ENCODE data around the gene EGFL8. TPM values are rescaled to one million over a fixed set of nuclear protein-coding genes. Genes with fewer than 3 reads are reported as not detected.
"Not testable (repeated sequence)": the region's sequence is repeated elsewhere in the genome, so short reads cannot be mapped to it uniquely, and the experiment has no call there.

Gene EGFL8
- polyA plus RNA-seq, 3 donors, result 24.0 to 44.4 (median 24.3) TPM

- DNase-seq (ENCODE audit: extremely low read depth in 1 of 11, low read depth in 9 of 11, low spot score in 4 of 11), result no peak
These were observed 14.4 kb downstream of the EGFL8 start for GRCh38 chr6:32178547-32179440.

- no peak for DNase-seq (ENCODE audit: extremely low read depth in 1 of 11, low read depth in 9 of 11, low spot score in 4 of 11)
These were observed 15.5 kb downstream of the EGFL8 start for GRCh38 chr6:32179766-32180405.

- DNase-seq (ENCODE audit: extremely low read depth in 1 of 11, low read depth in 9 of 11, low spot score in 4 of 11), result no peak
These were observed 16.8 kb downstream of the EGFL8 start for GRCh38 chr6:32181148-32181702.

- no peak for DNase-seq (ENCODE audit: extremely low read depth in 1 of 11, low read depth in 9 of 11, low spot score in 4 of 11)
These were observed 17.6 kb downstream of the EGFL8 start for GRCh38 chr6:32181915-32182529.

GRCh38 chr6:32182555-32182981 lies 18.2 kb downstream of the EGFL8 start:
- no peak for DNase-seq (ENCODE audit: extremely low read depth in 1 of 11, low read depth in 9 of 11, low spot score in 4 of 11)

GRCh38 chr6:32183030-32183429 lies 18.6 kb downstream of the EGFL8 start:
- DNase-seq (ENCODE audit: extremely low read depth in 1 of 11, low read depth in 9 of 11, low spot score in 4 of 11), result no peak

GRCh38 chr6:32183483-32184083 lies 19.2 kb downstream of the EGFL8 start:
- DNase-seq (ENCODE audit: extremely low read depth in 1 of 11, low read depth in 9 of 11, low spot score in 4 of 11), result no peak

- DNase-seq (ENCODE audit: extremely low read depth in 1 of 11, low read depth in 9 of 11, low spot score in 4 of 11), result no peak
These were observed 19.8 kb downstream of the EGFL8 start, which contains the start of gene AGER for GRCh38 chr6:32184084-32184640. TSS of gene AGER (minus strand) at chr6:32184253. CDS start at chr6:32184222, 31 bp downstream.

GRCh38 chr6:32185681-32186131 lies 21.3 kb downstream of the EGFL8 start:
- DNase-seq (ENCODE audit: extremely low read depth in 1 of 11, low read depth in 9 of 11, low spot score in 4 of 11), result not testable (repeated sequence)

- DNase-seq (ENCODE audit: extremely low read depth in 1 of 11, low read depth in 9 of 11, low spot score in 4 of 11), result not testable (repeated sequence)
These were observed 21.9 kb downstream of the EGFL8 start for GRCh38 chr6:32186151-32186840.

- no peak for DNase-seq (ENCODE audit: extremely low read depth in 1 of 11, low read depth in 9 of 11, low spot score in 4 of 11)
These were observed 22.8 kb downstream of the EGFL8 start for GRCh38 chr6:32187009-32187709.

- not testable (repeated sequence) for DNase-seq (ENCODE audit: extremely low read depth in 1 of 11, low read depth in 9 of 11, low spot score in 4 of 11)
These were observed 23.5 kb downstream of the EGFL8 start for GRCh38 chr6:32187725-32188380.

- no peak for DNase-seq (ENCODE audit: extremely low read depth in 1 of 11, low read depth in 9 of 11, low spot score in 4 of 11)
These were observed 24.1 kb downstream of the EGFL8 start for GRCh38 chr6:32188381-32189068.

GRCh38 chr6:32189069-32189741 lies 24.8 kb downstream of the EGFL8 start:
- no peak for DNase-seq (ENCODE audit: extremely low read depth in 1 of 11, low read depth in 9 of 11, low spot score in 4 of 11)

GRCh38 chr6:32189742-32190053 lies 25.3 kb downstream of the EGFL8 start:
- DNase-seq (ENCODE audit: extremely low read depth in 1 of 11, low read depth in 9 of 11, low spot score in 4 of 11), result no peak
